H9 (cell line): Measurements from ENCODE around the gene EVI2A. TPM values are rescaled to one million over a fixed set of nuclear protein-coding genes. Genes with fewer than 3 reads are reported as not detected.

Experiments used
- DNase-seq: peaks from one replicate; pipeline ENCODE4 v3.0.0-alpha.2; 2017
- H2AFZ ChIP-seq: one replicate; pipeline ENCODE4 v1.6.1; 2013; ENCODE audit warnings: mild to moderate bottlenecking, low read length, control low read depth, moderate library complexity
- H2AK5ac ChIP-seq: 2 replicates; pipeline ENCODE4 v1.6.1; 2013; ENCODE audit warnings: low read length, control low read depth, mixed read lengths; ENCODE audit not compliant: insufficient read length
- H2BK120ac ChIP-seq: one replicate; pipeline ENCODE4 v1.6.1; 2013; ENCODE audit warnings: low read depth, mild to moderate bottlenecking, low read length, control low read depth, inconsistent platforms; ENCODE audit not compliant: poor library complexity, severe bottlenecking
- H2BK12ac ChIP-seq: 2 replicates; pipeline ENCODE4 v1.6.1; 2013; ENCODE audit warnings: low read length, control low read depth, mixed read lengths, low read depth; ENCODE audit not compliant: insufficient read length
- H2BK15ac ChIP-seq: 2 replicates; pipeline ENCODE4 v1.6.1; 2013; ENCODE audit warnings: low read depth, low read length, control low read depth
- H2BK20ac ChIP-seq: one replicate; pipeline ENCODE4 v1.6.1; 2013; ENCODE audit warnings: low read depth, mild to moderate bottlenecking, low read length, control low read depth, inconsistent platforms; ENCODE audit not compliant: poor library complexity, severe bottlenecking
- H2BK5ac ChIP-seq: 2 replicates; pipeline ENCODE4 v1.6.1; 2013; ENCODE audit warnings: low read length, control low read depth, mixed read lengths; ENCODE audit not compliant: insufficient read length
- H3K14ac ChIP-seq: 2 replicates; pipeline ENCODE4 v1.6.1; 2013; ENCODE audit warnings: low read length, control low read depth; ENCODE audit not compliant: insufficient read depth
- H3K18ac ChIP-seq: 2 replicates; pipeline ENCODE4 v1.6.1; 2013; ENCODE audit warnings: low read depth, mild to moderate bottlenecking, mixed read lengths, low read length, control low read depth; ENCODE audit not compliant: insufficient read length
- H3K23ac ChIP-seq: 2 replicates; pipeline ENCODE4 v1.6.1; 2013; ENCODE audit warnings: low read length, control low read depth, mixed read lengths, low read depth; ENCODE audit not compliant: insufficient read length
- H3K23me2 ChIP-seq: 2 replicates; pipeline ENCODE4 v1.6.1; 2013; ENCODE audit warnings: low read depth, mild to moderate bottlenecking, mixed read lengths, low read length, control low read depth; ENCODE audit not compliant: insufficient read length, poor library complexity, severe bottlenecking
- H3K27ac ChIP-seq: 2 replicates; pipeline ENCODE4 v1.5.1; 2013; ENCODE audit warnings: low read length, control low read depth, mixed read lengths, low read depth; ENCODE audit not compliant: insufficient read length
- H3K27me3 ChIP-seq: 2 replicates; pipeline ENCODE4 v1.6.1; 2013; ENCODE audit warnings: low read length, control low read depth, inconsistent platforms; ENCODE audit not compliant: insufficient read depth
- H3K4ac ChIP-seq: 2 replicates; pipeline ENCODE4 v1.6.1; 2013; ENCODE audit warnings: low read depth, mild to moderate bottlenecking, control low read depth, inconsistent platforms, low read length, moderate library complexity
- H3K4me1 ChIP-seq: 2 replicates; pipeline ENCODE4 v1.6.1; 2013; ENCODE audit warnings: low read length, control low read depth, inconsistent platforms; ENCODE audit not compliant: insufficient read depth
- H3K4me2 ChIP-seq: 2 replicates; pipeline ENCODE4 v1.6.1; 2013; ENCODE audit warnings: low read length, control low read depth, mixed read lengths; ENCODE audit not compliant: insufficient read length, insufficient read depth
- H3K56ac ChIP-seq: 2 replicates; pipeline ENCODE4 v1.6.1; 2013; ENCODE audit warnings: low read depth, mild to moderate bottlenecking, mixed read lengths, low read length, control low read depth; ENCODE audit not compliant: insufficient read length
- H3K79me1 ChIP-seq: 2 replicates; pipeline ENCODE4 v1.6.1; 2013; ENCODE audit warnings: low read depth, mild to moderate bottlenecking, moderate library complexity, low read length, control low read depth, inconsistent platforms; ENCODE audit not compliant: insufficient read depth, poor library complexity, severe bottlenecking
- H3K79me2 ChIP-seq: 2 replicates; pipeline ENCODE4 v1.6.1; 2013; ENCODE audit warnings: low read length, control low read depth, inconsistent platforms; ENCODE audit not compliant: insufficient read depth
- H3K9ac ChIP-seq: 2 replicates; pipeline ENCODE4 v1.6.1; 2013; ENCODE audit warnings: low read length, control low read depth, mixed read lengths; ENCODE audit not compliant: insufficient read length; ENCODE audit errors: extremely low read depth
- H3K9me3 ChIP-seq: one replicate; pipeline ENCODE4 v1.6.1; 2013; ENCODE audit warnings: low read depth, low read length, inconsistent platforms; ENCODE audit not compliant: control insufficient read depth
- H3T11ph ChIP-seq: one replicate; pipeline ENCODE4 v1.6.1; 2013; ENCODE audit warnings: mild to moderate bottlenecking, low read length, control low read depth, inconsistent platforms
- H4K20me1 ChIP-seq: one replicate; pipeline ENCODE4 v1.6.1; 2013; ENCODE audit not compliant: control insufficient read depth, insufficient read length, insufficient read depth
- H4K5ac ChIP-seq: 2 replicates; pipeline ENCODE4 v1.6.1; 2013; ENCODE audit warnings: low read depth, mild to moderate bottlenecking, mixed read lengths, low read length, control low read depth; ENCODE audit not compliant: insufficient read length
- H4K8ac ChIP-seq: replicated peaks from 2 replicates; pipeline ENCODE4 v1.6.1; 2013; ENCODE audit warnings: low read length, control low read depth, mixed read lengths, low read depth; ENCODE audit not compliant: insufficient read length
- H4K91ac ChIP-seq: 2 replicates; pipeline ENCODE4 v1.6.1; 2013; ENCODE audit warnings: low read depth, mild to moderate bottlenecking, moderate library complexity, mixed read lengths, low read length, control low read depth; ENCODE audit not compliant: insufficient read length
- H3K27ac Mint-ChIP-seq, 3 experiments: 2 replicates in 2 of 3; 3 replicates in 1 of 3; pipeline ENCODE4 v1.8.0; 2020 to 2021; ENCODE audit warnings: mixed read lengths in 3 of 3, mild to moderate bottlenecking in 1 of 3, moderate library complexity in 1 of 3
- H3K27me3 Mint-ChIP-seq: 2 replicates; pipeline ENCODE4 v1.8.0; 2021; ENCODE audit warnings: low read depth, mild to moderate bottlenecking, moderate library complexity, mixed read lengths
- H3K36me3 Mint-ChIP-seq, 3 experiments: 2 replicates in 2 of 3; 3 replicates in 1 of 3; pipeline ENCODE4 v1.8.0; 2020 to 2021; ENCODE audit warnings: low read depth in 3 of 3, mixed read lengths in 3 of 3; ENCODE audit not compliant: insufficient read depth in 1 of 3
- H3K4me1 Mint-ChIP-seq, 2 experiments: 2 replicates each; pipeline ENCODE4 v1.8.0; 2020; ENCODE audit warnings: mixed read lengths in 2 of 2
- H3K4me3 Mint-ChIP-seq, 2 experiments: 2 replicates in 1 of 2; 3 replicates in 1 of 2; pipeline ENCODE4 v1.8.0; 2020 to 2021; ENCODE audit warnings: mild to moderate bottlenecking in 2 of 2, mixed read lengths in 2 of 2, moderate library complexity in 1 of 2
- H3K9me3 Mint-ChIP-seq, 2 experiments: 2 replicates in 1 of 2; 3 replicates in 1 of 2; pipeline ENCODE4 v1.8.0; 2020; ENCODE audit warnings: mild to moderate bottlenecking in 2 of 2, mixed read lengths in 2 of 2, moderate library complexity in 1 of 2
- WGBS: extraction: QIAGEN DNeasy Blood & Tissue Kit; methylation state at CpG from one replicate; pipeline ENCODE4 v1.1.7; 2013; ENCODE audit warnings: missing lambda C conversion rate, low lambda C conversion rate, mixed read lengths; ENCODE audit not compliant: insufficient read length; ENCODE audit errors: extremely low coverage; 5-methylcytosine and 5-hydroxymethylcytosine counted together
- total RNA-seq: library from RNA; stranded (reverse); gene quantifications from 2 replicates; pipeline ENCODE4 v1.2.1, GENCODE V29; 2021
- TF ChIP-seq, protein P1 (sequence below): fragments of 200-600 bp; sonication (generic); conservative IDR thresholded peaks from 3 replicates; pipeline ENCODE4 v1.8.0; 2021; ENCODE audit warnings: antibody characterized with exemption, mild to moderate bottlenecking

EVI2A gene
- total RNA-seq, 1 experiment from 2014 or later: not detected

DNA sequence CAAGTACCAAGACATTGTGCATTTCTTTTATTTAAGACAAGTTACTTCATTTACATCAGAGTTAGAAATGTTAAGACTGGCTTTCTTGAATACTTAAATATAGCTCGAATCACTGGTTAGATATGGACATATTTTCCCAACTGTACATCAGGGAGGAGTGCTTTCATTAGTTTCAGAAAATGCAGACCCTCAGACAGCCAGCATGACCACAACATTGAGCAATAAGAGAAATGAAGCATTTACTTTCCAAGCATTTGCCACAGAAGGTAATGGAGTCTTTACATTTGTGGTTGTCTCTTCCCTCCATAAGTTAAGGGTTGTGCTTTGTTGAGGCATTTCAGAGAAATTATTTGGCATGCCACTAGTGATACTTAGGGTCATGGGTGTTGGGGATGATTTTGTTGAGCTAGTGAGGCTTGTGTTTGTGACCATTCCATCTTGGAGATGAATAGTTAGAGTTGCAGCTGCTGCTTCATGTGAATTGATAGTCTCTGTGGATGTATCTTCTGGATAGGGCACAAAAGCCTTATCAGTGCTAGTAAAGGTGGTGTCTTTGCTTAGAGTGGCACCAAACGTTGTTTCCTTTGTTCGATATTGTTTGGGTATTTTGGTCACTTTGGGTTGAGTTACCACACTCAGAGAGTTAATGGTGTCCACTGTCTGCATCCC lies 26.5 kb downstream of the EVI2A start:
- H2BK20ac ChIP-seq: no peak overlapping the region
- Mint-ChIP-seq H3K27me3 (no peaks in the 10 kb centered on the region), H3K27ac (no peak overlapping the region; a peak in 1 of 7 replicates), H3K4me3 (no peak overlapping the region), H3K4me1 (peaks cover 16% of the 10 kb centered on the region in 2 experiments), H3K36me3 (peaks cover 0 to 4% (median 0%) of the 10 kb centered on the region in 3 experiments; a peak in 1 of 7 replicates), H3K9me3 (no peaks in the 10 kb centered on the region)
- H3K14ac ChIP-seq: no peak overlapping the region
- H3K9me3 ChIP-seq: no peaks in the 10 kb centered on the region
- no peak overlapping the region for H3K56ac ChIP-seq
- H3K4me2 ChIP-seq: no peak overlapping the region
- no peak overlapping the region for H3K23ac ChIP-seq
- H3K79me2 ChIP-seq: no peaks in the 10 kb centered on the region
- H3K9ac ChIP-seq: no peak overlapping the region
- H2AFZ ChIP-seq: no peak overlapping the region
- no peak overlapping the region for H2BK12ac ChIP-seq
- no peaks in the 10 kb centered on the region for H3K27me3 ChIP-seq
- H3K27ac ChIP-seq: no peak overlapping the region
- DNase-seq: no peak
- H3K79me1 ChIP-seq: no peaks in the 10 kb centered on the region
- no peak overlapping the region for H3T11ph ChIP-seq
- no peak overlapping the region for H2AK5ac ChIP-seq
- no CpG with 5 or more reads among the region's 3 CpGs for WGBS
- no peaks in the 10 kb centered on the region for H4K20me1 ChIP-seq
- H4K5ac ChIP-seq: no peak overlapping the region
- H4K8ac ChIP-seq: no peak overlapping the region
- no peak overlapping the region for H3K4ac ChIP-seq
- TF ChIP-seq, protein P1, sequence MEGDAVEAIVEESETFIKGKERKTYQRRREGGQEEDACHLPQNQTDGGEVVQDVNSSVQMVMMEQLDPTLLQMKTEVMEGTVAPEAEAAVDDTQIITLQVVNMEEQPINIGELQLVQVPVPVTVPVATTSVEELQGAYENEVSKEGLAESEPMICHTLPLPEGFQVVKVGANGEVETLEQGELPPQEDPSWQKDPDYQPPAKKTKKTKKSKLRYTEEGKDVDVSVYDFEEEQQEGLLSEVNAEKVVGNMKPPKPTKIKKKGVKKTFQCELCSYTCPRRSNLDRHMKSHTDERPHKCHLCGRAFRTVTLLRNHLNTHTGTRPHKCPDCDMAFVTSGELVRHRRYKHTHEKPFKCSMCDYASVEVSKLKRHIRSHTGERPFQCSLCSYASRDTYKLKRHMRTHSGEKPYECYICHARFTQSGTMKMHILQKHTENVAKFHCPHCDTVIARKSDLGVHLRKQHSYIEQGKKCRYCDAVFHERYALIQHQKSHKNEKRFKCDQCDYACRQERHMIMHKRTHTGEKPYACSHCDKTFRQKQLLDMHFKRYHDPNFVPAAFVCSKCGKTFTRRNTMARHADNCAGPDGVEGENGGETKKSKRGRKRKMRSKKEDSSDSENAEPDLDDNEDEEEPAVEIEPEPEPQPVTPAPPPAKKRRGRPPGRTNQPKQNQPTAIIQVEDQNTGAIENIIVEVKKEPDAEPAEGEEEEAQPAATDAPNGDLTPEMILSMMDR: no peak
- H3K4me1 ChIP-seq: no peaks in the 10 kb centered on the region
- H2BK120ac ChIP-seq: no peak overlapping the region
- H2BK5ac ChIP-seq: no peak overlapping the region
- H3K23me2 ChIP-seq: no peaks in the 10 kb centered on the region
- H2BK15ac ChIP-seq: no peak overlapping the region
- no peak overlapping the region for H4K91ac ChIP-seq
- H3K18ac ChIP-seq: no peak overlapping the region
